ENCODE results near the gene OMA1. TPM values are rescaled to one million over a fixed set of nuclear protein-coding genes. Genes with fewer than 3 reads are reported as not detected.

Gene OMA1
- total and polyA plus RNA-seq, 10 of the 15 experiments (the other 5 are each of a cell fraction or from before 2014, with no cell fraction given) = 23.6 to 67.1 (median 47.1) TPM

- Histone ChIP-seq H3K36me3 (ENCODE audit: control insufficient read depth in 2 of 2, insufficient read depth in 2 of 2, low read length in 1 of 2) (peaks cover 0 to 3% of the 10 kb centered on the region in 2 experiments; a peak in 2 of 4 replicates), H3K27ac (ENCODE audit: control insufficient read depth, insufficient read depth) (no peak overlapping the region), H4K20me1 (ENCODE audit: control insufficient read depth, insufficient read depth) (no peaks in the 10 kb centered on the region), H3K4me3 (no peak overlapping the region), H3K4me1 (ENCODE audit: control insufficient read depth, insufficient read depth, low read length) (no peaks in the 10 kb centered on the region), H3K4me2 (ENCODE audit: control insufficient read depth, insufficient read depth) (no peak overlapping the region), H3K79me2 (ENCODE audit: control insufficient read depth, insufficient read depth, low read length) (no peaks in the 10 kb centered on the region), H3K27me3 (replicated peaks in 1 of 2; ENCODE audit: control insufficient read depth in 2 of 2, insufficient read depth in 2 of 2, low read length in 1 of 2) (no peaks in the 10 kb centered on the region), H2AFZ (ENCODE audit: control insufficient read depth, low read depth, low read length) (no peak overlapping the region), H3K9ac (ENCODE audit: control insufficient read depth, insufficient read depth, low read length) (no peak overlapping the region), H3K9me3 (replicated peaks; ENCODE audit: control insufficient read depth, insufficient read depth, low read length) (no peaks in the 10 kb centered on the region; the same call in 1 of the 3 replicates)
- ChIA-PET SMC1A (ENCODE audit: uncharacterized antibody, unreplicated experiment) (interaction anchor here (0.6 to 6.9 kb wide), 29 partner anchors 10 to 1243 kb away, joined by 3 to 101 read pairs (median 4); partner anchors contain the start of gene OMA1), POLR2A (no interaction called here), CTCF (interaction anchor here (0.6 to 7.8 kb wide), 30 partner anchors 10 to 1244 kb away, joined by 3 to 135 read pairs (median 6); partner anchors contain the start of gene OMA1), RAD21 (ENCODE audit: unreplicated experiment) (interaction anchor here (0.6 to 7.2 kb wide), 14 partner anchors 20 to 1243 kb away, joined by 3 to 50 read pairs (median 5); partner anchors contain the start of gene OMA1)
- ATAC-seq (peak; percentile 63), FAIRE-seq (peak; percentile 70), DNase-seq (ENCODE audit: low read depth, low spot score) (peak; percentile 13)
- no TSS peak for BruUV-seq (replicated peaks)
- in situ Hi-C loops (cut with MboI) (no loop called here), intact Hi-C loops (cut with micrococcal nuclease; ENCODE audit: unreplicated experiment) (loop anchor here (1.0 to 5.0 kb wide), 4 partner anchors 30 to 1241 kb away; partner anchors contain the start of gene OMA1)
- 0% methylated on average over 2 of the region's 2 CpGs for WGBS (ENCODE audit: insufficient coverage, insufficient replicate concordance, low lambda C conversion rate, missing lambda C conversion rate)
- TF ChIP-seq RAD21 (IDR thresholded peaks at IDR 0.05; ENCODE audit: insufficient read depth, low read depth, low read length) (peak; percentile 88), REST (IDR thresholded peaks at IDR 0.05; ENCODE audit: low read depth, low read length) (no peak), STAT1 (conservative IDR thresholded peaks at IDR 0.05) (no peak), SUPT20H (IDR thresholded peaks at IDR 0.05; ENCODE audit: borderline replicate concordance, control insufficient read depth, low read depth, low read length) (no peak), FOS (IDR thresholded peaks at IDR 0.05; ENCODE audit: borderline replicate concordance, extremely low read depth, insufficient read length) (no peak), NR2C2 (IDR thresholded peaks at IDR 0.05; ENCODE audit: borderline replicate concordance, control insufficient read depth, insufficient read length, low read depth) (no peak), KLF5 (IDR thresholded peaks at IDR 0.05; ENCODE audit: partially characterized antibody) (no peak), CEBPZ (IDR thresholded peaks at IDR 0.05; ENCODE audit: low read depth, low read length) (no peak), ZNF687 (IDR thresholded peaks at IDR 0.05) (no peak)
These were observed 30.6 kb downstream of the OMA1 start for GRCh38 chr1:58515794-58516401.

All from GM12878 (cell line).